SK-N-SH (cell line): Measurements from ENCODE around the gene ARHGAP40. TPM values are rescaled to one million over a fixed set of nuclear protein-coding genes. Genes with fewer than 3 reads are reported as not detected.
A peak's percentile ranks its signal among the peaks of the same experiment; 100 is the strongest.

Source experiments
- CTCF ChIA-PET: fragments of 300-600, 350-600 bp; formaldehyde crosslinking; extraction: SDS; loops from one replicate; lab custom pipeline; 2021; lab: Yijun Ruan, JAX
- POLR2A ChIA-PET: fragments of 350-600 bp; sonication (Branson Sonifier 250); formaldehyde crosslinking; extraction: SDS; loops from one replicate; lab custom pipeline; 2020; ENCODE audit warnings: antibody characterized with exemption, inconsistent platforms; lab: Yijun Ruan, JAX
- DNase-seq: peaks from one replicate; pipeline ENCODE4 v3.0.0; 2012
- H2AFZ ChIP-seq: fragments of 200-600 bp; sonication (generic); 2 replicates; pipeline ENCODE4 v1.8.1; 2016; ENCODE audit warnings: antibody characterized with exemption, mild to moderate bottlenecking, low read depth
- H3F3A ChIP-seq: fragments of 200-600 bp; sonication (generic); replicated peaks from 2 replicates; pipeline ENCODE3; 2016; ENCODE audit warnings: antibody characterized with exemption, mild to moderate bottlenecking; ENCODE audit not compliant: insufficient read depth
- H3K27ac ChIP-seq, 2 experiments: fragments of 200-500 bp in 1 of 2; fragments of 200-600 bp in 1 of 2; sonication (Bioruptor generic) in 1 of 2; sonication (generic), shearing (Covaris generic) in 1 of 2; 2 replicates each; pipeline versions ENCODE4 v1.5.1 to v1.6.1; 2014 to 2016; ENCODE audit warnings: low read depth in 2 of 2, inconsistent platforms in 1 of 2, low read length in 1 of 2, mild to moderate bottlenecking in 1 of 2, mixed read lengths in 1 of 2
- H3K27me3 ChIP-seq: fragments of 200-600 bp; sonication (generic), shearing (Covaris generic); 2 replicates; pipeline ENCODE4 v1.6.1; 2016; ENCODE audit warnings: mixed run types; ENCODE audit not compliant: insufficient read depth
- H3K36me3 ChIP-seq, 2 experiments: fragments of 200-500 bp in 1 of 2; fragments of 200-600 bp in 1 of 2; sonication (Bioruptor generic) in 1 of 2; sonication (generic) in 1 of 2; replicated peaks in 1 of 2; 2 replicates each; pipeline versions ENCODE3 to v1.5.1; 2014 to 2016; ENCODE audit warnings: low read length in 1 of 2, mild to moderate bottlenecking in 1 of 2; ENCODE audit not compliant: insufficient read depth in 2 of 2, control insufficient read depth in 1 of 2
- H3K4me1 ChIP-seq, 2 experiments: fragments of 200-500 bp in 1 of 2; fragments of 200-600 bp in 1 of 2; sonication (Bioruptor generic) in 1 of 2; sonication (generic), shearing (Covaris generic) in 1 of 2; 2 replicates each; pipeline versions ENCODE4 v1.5.1 to v1.6.1; 2014 to 2016; ENCODE audit warnings: low read depth in 1 of 2, low read length in 1 of 2, mixed run types in 1 of 2; ENCODE audit not compliant: insufficient read depth in 2 of 2, control insufficient read depth in 1 of 2
- H3K4me2 ChIP-seq: fragments of 200-600 bp; sonication (generic), shearing (Covaris generic); 2 replicates; pipeline ENCODE4 v1.6.1; 2017; ENCODE audit warnings: mixed run types
- H3K4me3 ChIP-seq, 2 experiments: fragments of 200-500 bp in 1 of 2; fragments of 200-600 bp in 1 of 2; sonication (Bioruptor generic) in 1 of 2; sonication (generic), shearing (Covaris generic) in 1 of 2; 2 replicates each; pipeline versions ENCODE4 v1.5.1 to v1.8.1; 2014 to 2016; ENCODE audit warnings: low read depth in 2 of 2, inconsistent platforms in 1 of 2, low read length in 1 of 2, mild to moderate bottlenecking in 1 of 2, mixed read lengths in 1 of 2, moderate library complexity in 1 of 2
- H3K79me2 ChIP-seq: fragments of 200-600 bp; sonication (generic); 2 replicates; pipeline ENCODE4 v1.8.1; 2017; ENCODE audit warnings: mild to moderate bottlenecking; ENCODE audit not compliant: insufficient read depth
- H3K9ac ChIP-seq: fragments of 200-600 bp; sonication (generic); 2 replicates; pipeline ENCODE4 v1.6.1; 2017; ENCODE audit warnings: mixed run types
- H3K9me2 ChIP-seq: fragments of 200-600 bp; sonication (generic); 2 replicates; pipeline ENCODE4 v1.6.1; 2017; ENCODE audit warnings: mixed run types
- H3K9me3 ChIP-seq: fragments of 200-600 bp; sonication (generic); 2 replicates; pipeline ENCODE4 v1.6.1; 2017; ENCODE audit warnings: mixed run types, mild to moderate bottlenecking, moderate library complexity
- H4K20me1 ChIP-seq: fragments of 200-600 bp; sonication (generic); 2 replicates; pipeline ENCODE4 v1.6.1; 2017; ENCODE audit warnings: mild to moderate bottlenecking, mixed run types; ENCODE audit not compliant: insufficient read depth
- CHD2 ChIP-seq: fragments of 150-350 bp; IDR thresholded peaks from 2 replicates; pipeline ENCODE4 v1.6.1; 2018; ENCODE audit warnings: low read length; ENCODE audit not compliant: partially characterized antibody
- EZH2phosphoT487 ChIP-seq: fragments of 200-600 bp; sonication (generic); IDR thresholded peaks from 2 replicates; pipeline ENCODE4 v1.6.1; 2017; ENCODE audit warnings: low read depth, mixed run types, mild to moderate bottlenecking, antibody characterized with exemption, moderate library complexity, borderline replicate concordance
- FOXJ3 ChIP-seq: sonication (generic); formaldehyde crosslinking; IDR thresholded peaks from 2 replicates; pipeline ENCODE4 v1.5.1; 2020; ENCODE audit warnings: mild to moderate bottlenecking, missing genetic modification reagents
- JUND ChIP-seq: IDR thresholded peaks from 2 replicates; pipeline ENCODE4 v1.4.0; 2012
- MAX ChIP-seq: IDR thresholded peaks from 2 replicates; pipeline ENCODE4 v1.4.0; 2012; ENCODE audit warnings: low read depth
- MEF2A ChIP-seq: IDR thresholded peaks from 2 replicates; pipeline ENCODE4 v1.4.0; 2012; ENCODE audit warnings: low read depth, borderline replicate concordance
- MXI1 ChIP-seq: IDR thresholded peaks from 2 replicates; pipeline ENCODE4 v1.6.1; 2012; ENCODE audit warnings: mild to moderate bottlenecking, low read depth, low read length, improper control_type of control experiment
- NFIC ChIP-seq: IDR thresholded peaks from 2 replicates; pipeline ENCODE4 v1.4.0; 2012; ENCODE audit warnings: borderline replicate concordance
- NRF1 ChIP-seq: IDR thresholded peaks from 2 replicates; pipeline ENCODE4 v1.6.1; 2012; ENCODE audit warnings: low read depth, mild to moderate bottlenecking, low read length
- POLR2AphosphoS5 ChIP-seq: IDR thresholded peaks from 2 replicates; pipeline ENCODE4 v1.6.1; 2012; ENCODE audit warnings: low read depth, low read length
- RCOR1 ChIP-seq: fragments of 150-350 bp; IDR thresholded peaks from 2 replicates; pipeline ENCODE4 v1.6.1; 2017; ENCODE audit warnings: antibody characterized with exemption, low read length
- RFX5 ChIP-seq: IDR thresholded peaks from 2 replicates; pipeline ENCODE4 v1.6.1; 2012; ENCODE audit warnings: mild to moderate bottlenecking, improper control_type of control experiment, low read length
- SMC3 ChIP-seq: IDR thresholded peaks from 2 replicates; pipeline ENCODE4 v1.6.1; 2012; ENCODE audit warnings: low read depth, low read length, improper control_type of control experiment
- TEAD4 ChIP-seq: IDR thresholded peaks from 2 replicates; pipeline ENCODE4 v1.4.0; 2012; ENCODE audit warnings: mild to moderate bottlenecking, borderline replicate concordance; ENCODE audit not compliant: insufficient read depth
- USF2 ChIP-seq: fragments of 150-350 bp; IDR thresholded peaks from 2 replicates; pipeline ENCODE4 v1.6.1; 2017; ENCODE audit warnings: antibody characterized with exemption, low read length, low read depth, borderline replicate concordance
- YY1 ChIP-seq: IDR thresholded peaks from 2 replicates; pipeline ENCODE4 v1.4.0; 2012; ENCODE audit warnings: low read depth, mild to moderate bottlenecking
- ZBTB33 ChIP-seq: IDR thresholded peaks from 2 replicates; pipeline ENCODE4 v1.4.0; 2012; ENCODE audit warnings: low read depth, borderline replicate concordance
- WGBS: methylation state at CpG from one replicate; pipeline ENCODE4 v1.1.6; 2017; ENCODE audit warnings: low lambda C conversion rate; 5-methylcytosine and 5-hydroxymethylcytosine counted together
- polyA plus RNA-seq, 3 experiments: library from polyadenylated mRNA; depleted of rRNA; stranded (reverse); fragments of >200 nt; gene quantifications; 2 replicates each; pipeline ENCODE4 v1.2.3, GENCODE V29; 2012

The ARHGAP40 gene
- polyA plus RNA-seq, 1 of the 3 experiments (the other 2 are of a cell fraction) = 0.02 TPM

- peak; percentile 99 for DNase-seq
- Histone ChIP-seq H3K4me3 (peak overlapping the region; percentile 59 to 76), H3K27ac (peak overlapping the region in 1 of 2 experiments; percentile 53; a peak in 1 of 4 replicates), H3K9ac (peak overlapping the region; percentile 55), H3K9me2 (no peaks in the 10 kb centered on the region), H4K20me1 (no peaks in the 10 kb centered on the region), H3K27me3 (no peaks in the 10 kb centered on the region), H2AFZ (peak overlapping the region; percentile 97), H3K9me3 (no peaks in the 10 kb centered on the region), H3K79me2 (no peaks in the 10 kb centered on the region), H3K4me1 (peaks cover 0 to 15% of the 10 kb centered on the region in 2 experiments; a peak in 1 of 4 replicates), H3K36me3 (no peaks in the 10 kb centered on the region), H3F3A (no peaks in the 10 kb centered on the region), H3K4me2 (peak overlapping the region; percentile 97)
- TF ChIP-seq SMC3 = no peak
- no peak for TF ChIP-seq NFIC
- TF ChIP-seq YY1 = 0 out of 2 replicates have a peak, but pooled peaks have one; percentile 29
- no peak for TF ChIP-seq RFX5
- TF ChIP-seq NRF1 = peak; percentile 52
- no peak for TF ChIP-seq EZH2phosphoT487
- no peak for TF ChIP-seq MEF2A
- TF ChIP-seq RCOR1 = no peak
- no peak for TF ChIP-seq JUND
- TF ChIP-seq POLR2AphosphoS5 = 0 out of 2 replicates have a peak, but pooled peaks have one; percentile 42
- peak; percentile 51 for TF ChIP-seq MAX
- TF ChIP-seq MXI1 = peak; percentile 57
- no peak for TF ChIP-seq TEAD4
- peak; percentile 10 for TF ChIP-seq CHD2
- 13% methylated on average over 27 of the region's 75 CpGs for WGBS
- ChIA-PET CTCF (interaction anchor here (0.6 to 5.2 kb wide), 11 partner anchors 15 to 1326 kb away, joined by 3 to 21 read pairs (median 5); partner anchors contain the start of genes FAM83D and SLC32A1), POLR2A (interaction anchor here (0.7 to 1.8 kb wide), 4 partner anchors 8 to 288 kb away, joined by 3 to 6 read pairs (median 4); partner anchors contain the start of genes DHX35 and SLC32A1)
Measured at GRCh38 chr20:38674092-38674764, 72.6 kb downstream of the ARHGAP40 start.

- Histone ChIP-seq H3K27me3 (no peaks in the 10 kb centered on the region), H2AFZ (peak overlapping the region; percentile 81; the same call in 1 of the 2 replicates), H3K4me3 (peak overlapping the region in 1 of 2 experiments; percentile 38; a peak in 2 of 4 replicates), H3F3A (no peaks in the 10 kb centered on the region), H3K36me3 (no peaks in the 10 kb centered on the region), H3K4me2 (peak overlapping the region; percentile 97; the same call in 1 of the 2 replicates), H3K9me3 (no peaks in the 10 kb centered on the region), H3K79me2 (no peaks in the 10 kb centered on the region)
- ChIA-PET CTCF (interaction anchor here (0.6 to 5.2 kb wide), 8 partner anchors 15 to 1326 kb away, joined by 3 to 21 read pairs (median 6); partner anchors contain the start of genes FAM83D and SLC32A1), POLR2A (interaction anchor here (0.7 to 1.8 kb wide), 3 partner anchors 8 to 49 kb away, joined by 3 to 6 read pairs (median 5); partner anchors contain the start of gene SLC32A1)
- DNase-seq = peak; percentile 38
- TF ChIP-seq RFX5 (no peak), CHD2 (no peak), ZBTB33 (no peak), RCOR1 (no peak), FOXJ3 (CRISPR knock-in tag) (no peak), USF2 (no peak)
- TF ChIP-seq, all 33 proteins: peak for 0
- Histone ChIP-seq H3K27ac (peak overlapping the region in 1 of 2 experiments; percentile 53; a peak in 1 of 4 replicates), H4K20me1 (no peaks in the 10 kb centered on the region), H3K9ac (no peak overlapping the region), H3K4me1 (peaks cover 0 to 15% of the 10 kb centered on the region in 2 experiments; a peak in 1 of 4 replicates), H3K9me2 (no peaks in the 10 kb centered on the region)
- WGBS = 56% methylated on average over 13 of the region's 13 CpGs
Measured at GRCh38 chr20:38674765-38675133, 73.1 kb downstream of the ARHGAP40 start.
